H1 (cell line): ENCODE data around the gene PGAM1.

Experiments used
- POLR2A ChIP-seq, 2 experiments: IDR thresholded peaks; 1 replicate in 1 of 2; 2 replicates in 1 of 2; pipeline ENCODE4 v1.6.1; 2011; ENCODE audit warnings: low read depth in 2 of 2, low read length in 2 of 2, mild to moderate bottlenecking in 2 of 2; ENCODE audit errors: control extremely low read depth in 1 of 2
- TF ChIP-seq, protein P1 (sequence below), 3 experiments: IDR thresholded peaks; 1 replicate in 2 of 3; 2 replicates in 1 of 3; pipeline versions ENCODE4 v1.5.1 to v1.6.1; 2011; ENCODE audit warnings: low read length in 3 of 3, mild to moderate bottlenecking in 3 of 3, inconsistent platforms in 2 of 3, low read depth in 1 of 3, moderate library complexity in 1 of 3; ENCODE audit not compliant: insufficient read depth in 1 of 3; ENCODE audit errors: control extremely low read depth in 1 of 3

GRCh38 chr10:97401455-97401919 is 24.5 kb upstream of the PGAM1 start:
- TF ChIP-seq POLR2A (IDR thresholded peaks at IDR 0.05; ENCODE audit: control extremely low read depth in 1 of 2, low read depth in 2 of 2, low read length in 2 of 2), result no peak
- TF ChIP-seq, protein P1, sequence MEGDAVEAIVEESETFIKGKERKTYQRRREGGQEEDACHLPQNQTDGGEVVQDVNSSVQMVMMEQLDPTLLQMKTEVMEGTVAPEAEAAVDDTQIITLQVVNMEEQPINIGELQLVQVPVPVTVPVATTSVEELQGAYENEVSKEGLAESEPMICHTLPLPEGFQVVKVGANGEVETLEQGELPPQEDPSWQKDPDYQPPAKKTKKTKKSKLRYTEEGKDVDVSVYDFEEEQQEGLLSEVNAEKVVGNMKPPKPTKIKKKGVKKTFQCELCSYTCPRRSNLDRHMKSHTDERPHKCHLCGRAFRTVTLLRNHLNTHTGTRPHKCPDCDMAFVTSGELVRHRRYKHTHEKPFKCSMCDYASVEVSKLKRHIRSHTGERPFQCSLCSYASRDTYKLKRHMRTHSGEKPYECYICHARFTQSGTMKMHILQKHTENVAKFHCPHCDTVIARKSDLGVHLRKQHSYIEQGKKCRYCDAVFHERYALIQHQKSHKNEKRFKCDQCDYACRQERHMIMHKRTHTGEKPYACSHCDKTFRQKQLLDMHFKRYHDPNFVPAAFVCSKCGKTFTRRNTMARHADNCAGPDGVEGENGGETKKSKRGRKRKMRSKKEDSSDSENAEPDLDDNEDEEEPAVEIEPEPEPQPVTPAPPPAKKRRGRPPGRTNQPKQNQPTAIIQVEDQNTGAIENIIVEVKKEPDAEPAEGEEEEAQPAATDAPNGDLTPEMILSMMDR (IDR thresholded peaks at IDR 0.05; ENCODE audit: control extremely low read depth in 1 of 3, insufficient read depth in 1 of 3, low read depth in 1 of 3, low read length in 3 of 3), result no peak
